GM19035 (cell line): ENCODE measurements around the gene SSRP1.

Experiments used
- ATAC-seq: cut with Tn5 transposase; IDR thresholded peaks from one replicate; pipeline ENCODE4 v1.9.1; 2021; ENCODE audit not compliant: unreplicated experiment

Gene SSRP1

DNA sequence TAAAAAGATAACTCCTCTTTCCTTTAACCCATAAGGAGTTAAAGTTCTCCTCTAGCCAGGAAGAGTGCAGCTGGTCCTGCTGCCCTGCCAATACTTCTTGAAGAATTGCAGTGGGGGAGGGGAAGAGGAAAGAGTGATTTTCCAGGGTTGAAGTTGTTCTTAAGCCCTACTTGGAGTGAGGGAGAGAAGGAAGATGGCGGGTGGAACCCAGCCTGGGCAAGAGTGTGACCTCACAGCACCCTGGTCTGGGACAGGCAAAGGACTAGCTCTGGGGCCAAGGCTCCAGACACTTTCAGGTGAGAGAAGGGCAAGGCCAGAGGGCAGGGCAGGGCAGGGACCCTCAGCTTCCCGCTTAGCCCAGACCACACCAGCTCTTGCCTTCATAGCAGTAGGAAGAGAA, 17.5 kb downstream of the SSRP1 start:
- no peak for ATAC-seq

DNA sequence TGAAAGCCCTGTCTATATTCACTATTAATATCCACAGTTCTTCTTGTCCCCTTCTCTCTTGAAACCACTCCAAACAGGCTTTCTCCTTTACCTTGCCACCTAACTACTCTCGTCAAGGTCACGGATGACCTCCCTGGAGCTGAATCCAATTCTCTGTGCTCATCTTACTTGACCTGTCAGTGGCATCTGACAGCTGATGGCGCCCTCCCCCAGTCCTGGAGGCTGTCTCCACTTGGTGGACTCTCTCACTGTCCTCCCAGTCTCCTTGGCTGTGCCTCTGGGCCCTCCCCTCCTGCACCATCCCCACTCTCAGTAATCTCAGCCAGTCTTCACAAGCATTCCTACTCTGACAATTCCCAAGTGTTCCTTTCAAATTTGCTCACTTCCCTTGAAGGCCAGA, 19.7 kb downstream of the SSRP1 start:
- no peak for ATAC-seq

DNA sequence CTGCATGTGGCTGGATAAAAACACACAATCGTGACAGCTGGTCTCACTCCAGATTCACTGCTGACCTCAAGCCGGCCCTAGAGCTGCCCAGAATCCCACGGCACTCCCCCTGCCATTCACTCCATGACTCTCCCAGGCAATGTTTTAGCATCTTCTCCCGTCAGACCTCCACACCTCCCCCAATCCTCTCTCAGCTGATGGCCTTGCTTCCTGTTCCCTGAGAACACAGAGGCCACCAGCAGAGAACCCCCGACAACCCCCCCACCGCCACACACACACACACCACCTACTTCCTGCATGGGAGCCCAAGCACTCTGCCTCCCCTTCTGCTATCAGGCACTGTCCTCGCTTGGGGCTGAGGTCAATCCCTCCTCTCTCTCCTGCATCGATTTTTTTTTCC, 20.2 kb downstream of the SSRP1 start:
- ATAC-seq: no peak

DNA sequence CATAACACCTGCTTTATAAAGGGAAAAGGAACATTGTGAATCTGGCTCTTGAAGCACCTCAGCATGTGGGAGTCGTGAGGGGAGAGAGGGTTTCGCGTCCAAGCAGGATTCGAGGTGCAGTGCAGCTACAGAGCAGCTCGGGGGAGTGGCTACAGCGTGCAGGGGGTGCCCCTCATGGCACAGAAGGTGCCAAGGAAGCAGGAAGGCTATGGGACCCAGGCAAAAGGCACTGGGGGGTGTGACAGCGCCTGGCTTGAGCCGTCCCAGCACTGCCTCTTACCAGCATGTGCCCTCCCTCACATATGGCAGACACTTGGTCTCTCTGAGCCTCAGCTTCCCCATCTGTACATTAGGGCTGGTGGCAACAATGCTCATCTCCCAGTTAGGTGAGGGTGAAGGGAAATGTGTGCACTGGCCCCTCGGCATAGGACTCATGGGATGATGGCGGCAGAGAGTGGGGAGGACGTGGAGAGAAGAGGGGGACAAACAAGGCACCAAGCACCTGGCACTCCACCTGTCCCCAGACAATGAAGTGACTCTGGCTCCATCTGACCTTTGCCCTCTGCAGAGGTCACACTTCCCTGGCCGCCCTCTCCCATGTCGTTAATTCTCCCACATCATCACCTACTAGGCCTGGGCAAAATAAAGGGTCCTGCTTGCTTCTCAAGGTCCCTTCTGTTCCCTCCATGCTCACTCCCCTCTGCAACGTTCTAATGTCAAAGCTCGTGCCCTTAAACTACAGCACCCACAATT, 21.3 kb downstream of the SSRP1 start:
- ATAC-seq: no peak

DNA sequence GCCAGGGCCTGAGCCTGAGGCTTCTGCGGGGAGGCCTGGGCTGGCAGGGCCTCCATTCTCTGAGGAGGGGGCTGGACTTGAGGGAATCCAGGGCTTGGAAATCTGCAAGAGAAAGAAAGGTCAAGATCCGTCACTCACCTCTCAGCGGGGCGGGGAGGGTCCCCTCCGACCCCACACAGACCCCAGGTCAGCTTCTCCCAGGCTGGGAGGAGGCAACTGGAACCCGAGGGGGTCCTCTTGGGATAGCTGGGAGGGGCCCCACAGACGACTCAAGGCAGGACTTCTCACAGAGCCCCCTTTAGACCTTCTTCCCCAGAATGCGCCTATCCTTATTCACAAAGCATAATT, 21.9 kb downstream of the SSRP1 start:
- ATAC-seq: no peak

DNA sequence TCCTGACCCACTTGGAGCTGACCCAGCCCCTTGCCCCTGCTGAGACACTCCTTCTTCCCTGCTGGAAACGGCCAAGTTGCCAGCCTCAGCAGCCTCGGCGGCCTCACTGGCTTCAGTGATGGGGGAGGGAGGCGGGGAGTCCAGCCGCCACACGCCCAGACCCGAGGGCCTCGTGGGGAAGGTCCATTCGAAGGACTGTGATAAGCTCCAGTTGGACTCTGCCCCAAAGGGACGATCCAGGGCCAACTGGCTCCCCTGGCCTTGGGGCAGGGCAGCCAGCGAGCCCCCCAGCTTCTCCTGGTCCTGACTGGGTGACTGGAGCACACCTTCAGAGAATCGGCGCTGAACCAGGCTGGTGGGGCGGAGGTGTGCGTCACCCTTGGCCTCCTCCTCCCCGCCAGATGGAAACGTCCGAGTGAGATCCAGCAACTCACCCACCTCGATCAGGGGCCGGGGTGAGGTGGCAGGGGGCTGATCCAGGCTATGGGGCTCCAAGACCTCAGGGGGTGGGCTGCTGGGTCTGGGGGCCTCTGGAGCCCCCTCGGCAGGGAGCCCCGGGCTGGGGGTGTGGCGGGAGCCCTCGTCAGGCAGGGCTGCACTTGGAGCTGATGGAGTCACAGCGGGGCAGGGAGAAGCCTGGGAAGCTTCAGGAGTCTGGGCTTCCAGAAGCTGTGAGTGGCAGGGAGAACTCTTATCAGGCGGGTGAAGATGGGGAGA, 22.5 kb downstream of the SSRP1 start:
- no peak for ATAC-seq

DNA sequence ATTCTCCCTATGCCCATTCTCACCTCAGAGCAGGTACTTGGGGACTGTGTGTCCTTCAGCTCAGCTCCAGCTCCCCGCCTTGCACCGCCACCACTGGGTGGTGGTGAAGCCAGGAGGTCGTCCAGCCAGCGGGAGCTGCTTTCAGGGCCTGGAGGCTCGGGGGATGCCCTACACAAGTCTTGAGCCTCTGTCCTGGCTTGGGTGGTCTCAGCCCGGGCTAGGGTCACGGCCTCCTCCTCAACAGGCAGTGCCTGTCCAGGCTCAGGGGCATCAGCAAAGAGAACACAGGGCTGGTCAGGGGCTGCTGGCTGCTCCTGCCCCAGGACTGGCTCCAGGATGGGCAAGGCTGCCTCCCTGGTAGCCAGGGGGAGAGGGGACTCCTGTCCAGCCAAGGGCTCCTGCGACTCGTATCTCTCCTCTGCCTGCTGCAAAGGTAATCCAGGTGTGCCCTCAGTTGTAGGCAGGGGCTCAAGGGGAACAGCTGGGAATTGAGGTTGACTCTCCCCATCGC, 23.1 kb downstream of the SSRP1 start:
- ATAC-seq: no peak

DNA sequence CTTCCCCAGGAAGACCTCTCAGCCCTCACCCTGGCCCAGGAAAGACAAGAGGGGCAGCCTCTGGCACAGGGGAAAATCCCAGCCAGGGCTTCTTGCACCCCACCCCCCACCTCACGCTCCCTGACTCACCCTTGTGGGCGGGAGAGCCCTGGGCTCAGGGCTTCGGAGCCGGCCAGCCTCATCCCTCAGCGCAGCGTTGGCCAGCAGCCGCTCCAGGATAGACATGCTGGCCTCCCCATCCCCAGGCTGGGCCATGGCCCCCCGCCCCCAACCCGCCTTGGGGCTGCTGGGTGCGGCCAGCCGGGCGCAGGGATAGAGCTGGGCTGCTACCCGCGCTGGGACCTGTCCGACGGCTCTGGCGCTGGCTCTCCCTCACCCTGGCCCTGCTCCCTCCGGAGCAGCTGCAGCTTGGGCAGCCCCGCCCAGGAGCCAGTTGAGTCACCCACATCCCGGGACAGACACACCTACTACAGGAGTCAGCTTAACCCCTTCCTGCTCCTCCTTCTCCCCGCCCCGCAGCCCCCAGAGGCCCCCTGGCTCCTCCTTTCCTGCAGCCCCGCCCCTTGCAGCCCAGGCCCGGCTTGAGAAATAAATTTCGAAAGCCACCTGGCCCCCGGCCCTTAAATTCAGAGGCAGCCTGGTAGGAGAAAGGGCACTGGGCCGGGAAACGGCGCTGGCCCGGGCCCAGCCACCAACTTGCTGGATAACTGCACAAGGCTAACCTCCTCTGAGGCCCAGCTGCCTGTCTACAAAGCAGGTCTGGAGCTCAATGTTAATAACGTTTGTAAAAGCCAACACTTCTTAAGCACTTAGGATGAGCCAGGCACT, 24.4 kb downstream of the SSRP1 start:
- ATAC-seq: peak; percentile 90

DNA sequence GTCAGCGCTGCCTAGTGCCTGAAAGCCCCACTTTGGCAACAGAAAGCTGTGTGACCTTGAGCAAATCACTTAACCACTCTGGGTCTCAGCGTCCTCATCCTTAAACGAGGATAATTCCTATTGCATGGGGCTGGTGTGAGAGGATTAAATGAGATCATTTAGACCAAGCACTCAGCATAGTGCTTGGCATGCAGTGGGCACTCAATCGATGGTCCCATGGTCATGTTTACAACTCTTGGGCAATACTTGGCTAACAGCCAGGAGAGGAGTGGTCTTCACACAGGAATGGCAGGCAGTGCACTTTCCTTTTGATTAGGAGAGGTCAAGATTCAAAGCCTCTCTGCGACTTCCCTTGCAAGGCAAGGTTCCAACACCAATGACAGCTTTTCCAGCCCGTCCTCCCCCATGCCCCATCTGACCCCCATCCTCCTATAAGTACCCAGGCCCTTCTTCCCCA, 25.0 kb downstream of the SSRP1 start:
- ATAC-seq: no peak

DNA sequence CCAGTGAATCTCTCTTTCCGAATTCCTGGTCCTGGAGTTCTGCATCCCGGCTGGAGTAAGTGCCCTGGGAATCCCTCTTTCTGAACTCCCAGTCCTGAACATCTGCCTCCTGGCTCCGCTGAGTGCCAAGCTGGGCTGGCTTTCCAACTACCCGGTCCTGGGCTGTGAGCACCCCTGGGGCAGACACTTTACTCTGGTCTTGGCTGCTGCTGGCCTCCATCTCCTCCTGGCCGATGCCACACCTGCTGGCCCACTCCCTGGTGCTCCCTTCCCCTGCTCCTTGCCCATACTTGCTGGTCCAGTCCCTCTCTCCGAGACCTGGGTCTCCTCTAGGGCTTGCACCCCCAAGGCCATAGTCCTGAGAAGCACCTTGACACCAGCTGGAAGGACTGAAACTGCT, 25.6 kb downstream of the SSRP1 start:
- ATAC-seq: no peak

DNA sequence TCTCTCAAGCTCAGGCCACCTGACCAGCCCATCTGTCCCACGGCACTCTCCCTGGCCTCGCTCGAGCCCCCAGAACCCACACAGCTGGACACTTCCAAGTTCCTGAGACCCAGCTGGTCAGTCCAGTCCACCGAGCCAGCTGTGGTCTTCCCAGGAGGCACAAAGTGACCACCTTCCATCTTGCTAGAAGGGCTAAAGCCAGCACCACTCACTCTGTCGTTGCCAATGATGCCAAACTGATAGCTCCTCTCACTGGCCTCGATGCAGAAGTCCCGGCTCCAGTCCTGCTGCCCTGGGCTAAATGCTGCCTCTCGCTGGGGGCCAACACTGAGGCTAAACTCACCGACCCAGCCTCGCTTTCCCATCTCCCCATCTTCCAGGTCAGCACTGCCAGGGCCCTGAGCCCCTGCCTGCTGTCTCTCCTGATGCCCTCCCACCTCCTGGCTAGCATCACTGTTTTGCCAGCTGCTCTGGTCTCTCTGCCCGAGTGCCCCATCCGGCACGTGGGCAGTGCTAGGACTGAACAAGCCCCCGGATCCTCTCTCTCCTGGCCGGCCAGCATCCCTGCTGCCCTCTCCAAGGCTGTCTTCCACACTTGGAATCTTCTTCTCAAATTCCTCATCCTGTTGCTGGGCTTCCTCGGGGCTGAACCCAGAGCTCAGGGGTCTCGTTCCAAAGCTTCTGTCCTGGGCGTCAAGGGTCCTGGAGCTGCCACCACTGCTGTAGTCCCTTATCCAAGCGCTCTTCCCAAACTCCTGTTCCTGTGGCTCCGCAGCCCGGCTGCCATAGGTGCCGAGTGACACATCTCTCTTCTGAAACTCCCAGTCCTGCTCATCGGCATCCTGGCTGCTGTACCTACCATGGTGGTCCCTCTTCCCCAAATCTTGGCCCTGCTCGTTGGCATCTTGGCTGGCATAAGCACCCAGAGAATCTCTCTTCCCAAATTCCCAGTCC, 26.3 kb downstream of the SSRP1 start:
- ATAC-seq: no peak

DNA sequence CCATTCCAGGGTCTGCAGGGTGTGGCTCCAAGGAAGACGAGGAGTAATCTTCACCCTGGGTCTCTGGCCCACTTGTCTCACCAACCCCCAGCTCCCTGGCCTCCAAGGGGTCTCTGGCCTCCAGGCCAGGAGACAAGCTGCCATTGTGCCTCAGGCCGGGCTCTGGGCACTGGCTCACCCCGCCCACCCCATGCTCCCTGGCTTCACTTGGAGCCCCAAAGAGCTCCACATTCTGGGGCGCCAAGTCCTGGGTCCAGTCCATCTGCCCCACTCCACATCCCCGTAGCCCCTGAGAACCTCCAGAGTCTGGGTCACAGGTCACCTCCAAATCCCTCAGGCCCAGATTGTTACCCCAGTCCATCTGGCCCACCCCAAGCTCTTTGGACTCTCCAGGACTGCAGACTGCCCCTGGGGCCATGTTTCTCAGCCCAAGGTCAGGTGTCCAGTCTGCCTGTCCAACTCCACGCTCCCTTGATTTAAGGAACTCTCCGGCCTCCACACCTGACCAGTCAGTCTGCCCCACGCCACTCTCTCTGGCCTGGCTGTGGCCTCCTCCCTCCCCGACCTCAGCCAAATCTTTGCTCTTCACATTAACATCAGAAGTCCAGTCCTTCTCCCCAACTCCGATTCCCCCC, 27.1 kb downstream of the SSRP1 start:
- ATAC-seq: no peak

DNA sequence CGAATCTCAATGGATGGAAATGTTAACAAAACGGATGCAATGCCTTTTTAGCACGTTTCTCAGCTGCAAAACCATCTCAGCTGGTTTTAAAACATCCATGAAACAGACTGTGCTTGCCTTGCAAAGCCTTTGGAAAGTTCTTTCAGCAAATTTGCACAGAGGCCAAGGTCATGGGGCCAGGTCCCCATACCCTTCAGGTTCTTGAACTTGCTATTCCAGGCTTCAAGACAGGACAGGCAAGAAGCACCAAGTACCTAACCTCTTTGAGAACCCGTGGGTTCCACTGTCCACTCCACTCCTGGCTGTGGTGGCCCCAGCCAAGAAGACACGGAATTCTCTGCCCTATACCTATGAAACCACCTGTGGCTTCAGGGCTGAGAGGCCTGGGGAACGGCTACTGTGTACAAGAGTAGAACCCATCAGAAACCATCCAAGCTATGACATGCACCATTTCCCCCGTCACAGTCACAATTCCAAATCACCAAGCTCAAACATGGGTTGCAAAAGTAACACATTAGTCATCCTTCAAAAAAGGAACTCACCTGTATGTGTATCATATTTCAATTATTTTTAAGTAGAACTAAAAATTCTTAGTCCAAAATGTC, 27.9 kb downstream of the SSRP1 start:
- no peak for ATAC-seq

DNA sequence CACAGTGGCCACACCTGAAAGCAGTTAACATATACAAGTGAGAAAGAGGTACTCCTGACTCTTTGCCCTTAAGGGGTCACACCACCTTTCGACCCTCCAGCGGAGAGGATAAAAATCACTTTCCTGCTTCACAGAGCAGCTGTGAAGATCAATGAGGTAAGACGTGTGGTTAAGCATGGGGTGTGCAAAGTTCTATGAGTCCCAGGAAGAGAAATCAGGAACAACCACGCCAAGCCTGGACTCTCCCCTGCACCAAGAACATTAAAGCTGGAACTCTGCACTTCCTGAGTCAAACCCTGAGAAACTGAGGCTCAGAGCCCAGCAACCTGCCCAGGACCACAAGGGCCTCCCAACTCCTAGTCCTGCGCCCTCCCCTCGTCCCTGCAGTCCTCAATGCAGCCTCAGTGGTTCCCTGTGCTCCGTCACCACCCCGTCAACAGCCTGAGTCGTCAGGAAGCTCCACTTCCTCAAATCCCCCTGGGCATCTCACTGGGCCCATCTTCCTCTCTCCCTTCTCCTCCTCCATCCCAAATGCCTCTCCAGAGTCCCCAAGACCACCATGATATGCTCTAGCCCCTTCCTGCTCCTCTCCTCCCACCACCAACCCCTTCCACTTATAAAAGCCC, 28.6 kb downstream of the SSRP1 start:
- no peak for ATAC-seq

DNA sequence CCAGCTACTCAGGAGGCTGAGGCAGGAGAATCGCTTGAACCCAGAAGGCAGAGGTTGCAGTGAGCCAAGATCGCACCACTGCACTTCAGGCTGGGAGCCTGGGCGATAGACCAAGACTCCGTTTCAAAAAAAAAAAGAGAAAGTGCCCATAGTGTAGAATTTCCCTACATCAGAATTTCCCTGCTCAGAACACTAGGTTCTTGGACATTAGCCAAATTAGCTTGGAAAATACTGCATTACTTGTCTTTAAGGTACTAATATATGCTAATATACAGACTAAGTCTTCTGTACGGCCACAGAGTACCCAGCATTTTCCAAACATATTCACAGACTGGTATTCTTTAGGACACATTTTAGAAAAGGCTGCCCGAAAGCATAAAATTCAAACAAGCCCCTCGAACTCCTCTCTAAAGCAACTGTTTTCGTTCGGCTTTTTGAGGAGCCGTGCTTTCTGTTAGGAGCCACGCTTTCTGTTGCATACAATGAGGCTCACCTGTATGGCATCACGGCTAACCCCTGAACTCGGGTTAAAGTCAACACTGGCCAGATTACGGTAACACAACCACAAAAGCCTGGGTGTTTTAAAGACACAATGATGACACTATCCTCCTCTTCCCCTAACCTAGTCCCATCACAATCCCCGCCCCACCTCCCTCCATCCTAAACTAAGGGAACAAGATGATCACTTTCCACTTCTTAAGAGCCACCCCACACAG, 29.4 kb downstream of the SSRP1 start:
- no peak for ATAC-seq

DNA sequence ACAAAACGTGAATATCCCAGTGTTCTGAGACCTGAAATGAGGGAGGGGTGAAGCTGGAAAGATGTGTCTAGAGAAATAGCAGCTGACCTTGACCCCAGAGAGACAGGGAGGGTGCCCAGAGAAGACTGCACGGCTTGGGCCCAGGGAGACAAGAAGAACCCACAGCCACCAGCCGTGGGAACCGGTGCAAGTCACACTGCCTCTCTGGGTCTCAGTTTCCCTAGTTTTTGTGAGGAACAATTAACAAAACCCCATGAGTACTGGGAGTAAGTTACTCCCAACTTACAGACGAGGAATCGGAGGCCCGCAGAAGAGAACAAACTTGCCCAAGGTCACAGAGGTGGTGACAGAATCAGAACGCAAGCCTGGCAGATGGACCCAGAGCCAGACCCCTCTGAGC, 30.2 kb downstream of the SSRP1 start:
- no peak for ATAC-seq

DNA sequence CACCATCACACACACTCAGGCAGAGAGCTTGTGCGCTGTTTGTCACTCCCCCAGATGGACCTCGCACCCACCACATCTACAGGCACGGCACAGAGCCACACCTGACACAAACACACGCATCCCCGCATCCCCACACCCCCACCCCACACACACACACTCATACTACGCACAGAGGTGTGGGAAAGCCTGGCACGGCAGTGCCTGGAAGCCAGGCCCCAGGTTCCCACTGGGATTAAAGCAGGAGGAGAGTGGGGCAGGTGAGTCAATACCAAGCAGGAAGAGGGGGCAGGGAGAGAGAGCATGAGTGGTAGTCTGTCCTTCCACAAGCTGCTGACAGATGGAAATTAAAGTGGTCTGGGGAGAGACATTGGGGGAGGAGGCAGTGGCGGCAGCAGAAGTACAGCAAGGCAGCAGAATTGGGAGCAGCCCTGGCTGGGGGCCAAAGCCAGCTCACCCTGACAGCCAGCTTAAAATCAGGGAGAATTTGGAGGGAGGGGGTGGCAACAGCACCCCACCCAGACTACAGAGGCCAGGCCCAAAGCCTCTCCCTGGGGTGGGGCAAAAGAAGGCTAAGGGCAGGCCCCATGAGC, 31.6 kb downstream of the SSRP1 start:
- no peak for ATAC-seq
